Loucy (cell line): ENCODE measurements around the gene SLAMF6.
A peak's percentile ranks its signal among the peaks of the same experiment; 100 is the strongest.

Source experiments
- H2AFZ ChIP-seq: fragments of 200-600 bp; sonication (generic); 2 replicates; pipeline ENCODE4 v1.6.0; 2016; ENCODE audit warnings: antibody characterized with exemption, mild to moderate bottlenecking, low read length, moderate library complexity
- H3F3A ChIP-seq: fragments of 200-600 bp; 2 replicates; pipeline ENCODE4 v1.6.0; 2016; ENCODE audit warnings: antibody characterized with exemption, low read depth, mild to moderate bottlenecking
- H3K27me3 ChIP-seq: fragments of 200-600 bp; sonication (generic); 2 replicates; pipeline ENCODE4 v1.6.1; 2014; ENCODE audit warnings: low read length, mild to moderate bottlenecking; ENCODE audit not compliant: insufficient read depth, poor library complexity, severe bottlenecking
- H3K36me3 ChIP-seq: fragments of 200-600 bp; sonication (generic); 2 replicates; pipeline ENCODE4 v1.6.1; 2016; ENCODE audit warnings: low read length; ENCODE audit not compliant: insufficient read depth
- H3K4me1 ChIP-seq: fragments of 200-600 bp; sonication (generic); 2 replicates; pipeline ENCODE4 v1.5.1; 2014; ENCODE audit warnings: low read length, mild to moderate bottlenecking; ENCODE audit not compliant: insufficient read depth, poor library complexity, severe bottlenecking
- H3K4me2 ChIP-seq: fragments of 200-600 bp; sonication (generic); 2 replicates; pipeline ENCODE4 v1.6.0; 2014; ENCODE audit warnings: antibody characterized with exemption, low read length, low read depth, mild to moderate bottlenecking; ENCODE audit not compliant: poor library complexity, severe bottlenecking
- H3K4me3 ChIP-seq: fragments of 200-600 bp; sonication (generic); 2 replicates; pipeline ENCODE4 v1.5.1; 2014; ENCODE audit warnings: low read length, mild to moderate bottlenecking, mixed read lengths; ENCODE audit not compliant: poor library complexity, severe bottlenecking
- H3K79me2 ChIP-seq: fragments of 200-600 bp; sonication (generic); 2 replicates; pipeline ENCODE4 v1.6.1; 2014; ENCODE audit warnings: low read length; ENCODE audit not compliant: insufficient read depth
- H3K9ac ChIP-seq: fragments of 200-600 bp; sonication (generic); 2 replicates; pipeline ENCODE4 v1.6.0; 2014; ENCODE audit warnings: mild to moderate bottlenecking, low read depth, low read length, moderate library complexity; ENCODE audit not compliant: poor library complexity, severe bottlenecking
- H3K9me2 ChIP-seq: fragments of 200-600 bp; sonication (generic); replicated peaks from 2 replicates; pipeline ENCODE4 v1.6.1; 2016; ENCODE audit warnings: low read depth, low read length, mixed read lengths
- H3K9me3 ChIP-seq: fragments of 200-600 bp; sonication (generic); 2 replicates; pipeline ENCODE4 v1.6.1; 2014; ENCODE audit warnings: mild to moderate bottlenecking, antibody characterized with exemption, low read length, low read depth; ENCODE audit not compliant: insufficient read depth
- H4K20me1 ChIP-seq: fragments of 200-600 bp; sonication (generic); 2 replicates; pipeline ENCODE4 v1.6.0; 2014; ENCODE audit warnings: antibody characterized with exemption, low read length, mild to moderate bottlenecking; ENCODE audit not compliant: insufficient read depth, poor library complexity, severe bottlenecking
- EZH2phosphoT487 ChIP-seq: fragments of 200-600 bp; IDR thresholded peaks from 2 replicates; pipeline ENCODE4 v1.6.1; 2018; ENCODE audit warnings: antibody characterized with exemption, mild to moderate bottlenecking, moderate library complexity, borderline replicate concordance
- TF ChIP-seq, protein P1 (sequence below): fragments of 200-600 bp; sonication (generic); conservative IDR thresholded peaks from 2 replicates; pipeline ENCODE4 v1.5.1; 2014; ENCODE audit warnings: mild to moderate bottlenecking, antibody characterized with exemption, low read length

Gene SLAMF6

DNA sequence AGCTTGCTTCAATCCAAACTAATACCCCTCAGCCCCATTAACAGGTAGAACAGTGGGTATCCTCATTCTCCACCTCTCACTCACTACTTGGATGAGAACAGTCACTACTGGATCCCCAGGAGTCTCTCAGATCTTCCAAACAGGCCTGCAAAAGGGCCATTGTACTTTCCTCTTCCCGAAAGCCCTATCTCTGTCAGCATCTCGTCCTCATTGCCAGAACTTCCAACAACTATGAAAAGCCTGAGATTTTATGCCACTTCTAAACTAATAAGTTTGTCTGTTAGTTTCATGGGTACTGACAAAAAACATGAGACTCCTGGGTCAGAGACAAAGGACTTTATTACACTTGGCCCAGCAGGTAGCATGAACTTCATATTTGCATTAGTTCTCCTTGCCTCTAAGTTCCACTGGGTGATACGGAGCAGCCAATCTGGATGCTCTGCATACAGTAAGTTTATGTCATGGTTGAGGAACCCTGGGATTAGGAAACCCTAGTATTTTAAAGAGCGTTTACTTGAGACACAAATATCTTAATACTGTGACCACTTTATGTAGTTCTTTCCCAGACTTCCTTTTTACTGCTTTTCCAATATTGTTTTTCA lies 84.6 kb downstream of the SLAMF6 start:
- 0 out of 2 replicates have a peak, but pooled peaks cover 3% of the 10 kb centered on the region for H3K9me3 ChIP-seq
- H3K4me2 ChIP-seq: peak overlapping the region; percentile 43
- H3K27me3 ChIP-seq: no peaks in the 10 kb centered on the region
- H3K9ac ChIP-seq: no peak overlapping the region
- TF ChIP-seq, protein P1, sequence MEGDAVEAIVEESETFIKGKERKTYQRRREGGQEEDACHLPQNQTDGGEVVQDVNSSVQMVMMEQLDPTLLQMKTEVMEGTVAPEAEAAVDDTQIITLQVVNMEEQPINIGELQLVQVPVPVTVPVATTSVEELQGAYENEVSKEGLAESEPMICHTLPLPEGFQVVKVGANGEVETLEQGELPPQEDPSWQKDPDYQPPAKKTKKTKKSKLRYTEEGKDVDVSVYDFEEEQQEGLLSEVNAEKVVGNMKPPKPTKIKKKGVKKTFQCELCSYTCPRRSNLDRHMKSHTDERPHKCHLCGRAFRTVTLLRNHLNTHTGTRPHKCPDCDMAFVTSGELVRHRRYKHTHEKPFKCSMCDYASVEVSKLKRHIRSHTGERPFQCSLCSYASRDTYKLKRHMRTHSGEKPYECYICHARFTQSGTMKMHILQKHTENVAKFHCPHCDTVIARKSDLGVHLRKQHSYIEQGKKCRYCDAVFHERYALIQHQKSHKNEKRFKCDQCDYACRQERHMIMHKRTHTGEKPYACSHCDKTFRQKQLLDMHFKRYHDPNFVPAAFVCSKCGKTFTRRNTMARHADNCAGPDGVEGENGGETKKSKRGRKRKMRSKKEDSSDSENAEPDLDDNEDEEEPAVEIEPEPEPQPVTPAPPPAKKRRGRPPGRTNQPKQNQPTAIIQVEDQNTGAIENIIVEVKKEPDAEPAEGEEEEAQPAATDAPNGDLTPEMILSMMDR: no peak
- TF ChIP-seq EZH2phosphoT487: no peak
- no peaks in the 10 kb centered on the region for H4K20me1 ChIP-seq
- no peaks in the 10 kb centered on the region for H3K79me2 ChIP-seq
- H3K36me3 ChIP-seq: no peaks in the 10 kb centered on the region
- H3F3A ChIP-seq: no peaks in the 10 kb centered on the region
- no peak overlapping the region for H3K4me3 ChIP-seq
- no peaks in the 10 kb centered on the region for H3K4me1 ChIP-seq
- peak overlapping the region; percentile 68 for H2AFZ ChIP-seq
- no peaks in the 10 kb centered on the region for H3K9me2 ChIP-seq

DNA sequence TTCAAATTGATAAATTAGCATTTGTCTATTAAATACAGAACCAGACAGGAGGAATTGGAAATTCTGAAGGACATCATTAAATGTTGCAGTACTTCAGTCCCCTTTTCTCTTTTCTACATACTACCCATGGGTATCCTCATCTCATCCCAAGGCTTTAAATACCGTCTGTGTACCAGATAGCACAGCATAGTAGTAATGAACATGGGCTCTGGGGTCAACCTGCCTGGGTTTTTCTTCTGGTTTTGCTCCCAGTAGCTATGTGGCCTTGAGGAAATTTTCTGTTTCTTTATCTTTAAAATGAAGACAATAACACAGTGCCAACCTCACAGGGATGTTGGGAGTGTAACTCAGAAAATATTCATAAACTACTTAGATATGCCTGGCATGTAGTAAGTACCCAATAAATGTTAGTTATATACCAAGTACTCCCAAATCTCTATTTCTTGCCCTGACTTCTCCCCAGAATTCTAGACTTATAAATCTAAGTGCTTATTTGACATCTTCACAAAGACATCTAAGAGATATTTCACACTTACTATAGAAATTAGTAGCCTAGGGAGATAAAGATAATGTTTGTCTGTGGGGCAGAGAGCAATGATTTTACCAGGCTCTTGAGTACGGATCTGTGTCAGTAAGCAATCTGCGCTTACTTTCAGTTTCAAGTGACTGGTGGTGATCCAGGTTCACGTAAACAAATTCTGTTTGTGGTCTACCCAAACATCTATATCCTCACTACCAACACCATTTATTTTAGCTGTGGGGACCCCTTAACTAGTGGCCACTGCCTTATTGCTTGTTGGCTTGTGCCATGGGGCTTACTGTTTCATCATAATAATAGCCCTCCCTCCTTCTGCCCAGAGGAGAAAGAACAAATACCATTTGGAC lies 85.4 kb downstream of the SLAMF6 start:
- Histone ChIP-seq H4K20me1 (no peaks in the 10 kb centered on the region), H3F3A (no peaks in the 10 kb centered on the region), H3K27me3 (no peaks in the 10 kb centered on the region), H3K9ac (no peak overlapping the region), H3K9me2 (no peaks in the 10 kb centered on the region), H3K4me3 (no peak overlapping the region), H2AFZ (peak overlapping the region; percentile 68), H3K79me2 (no peaks in the 10 kb centered on the region), H3K4me2 (peak overlapping the region; percentile 43), H3K36me3 (no peaks in the 10 kb centered on the region), H3K9me3 (0 out of 2 replicates have a peak, but pooled peaks cover 3% of the 10 kb centered on the region), H3K4me1 (peaks cover 1% of the 10 kb centered on the region)
- TF ChIP-seq EZH2phosphoT487: no peak
- TF ChIP-seq, protein P1: no peak

DNA sequence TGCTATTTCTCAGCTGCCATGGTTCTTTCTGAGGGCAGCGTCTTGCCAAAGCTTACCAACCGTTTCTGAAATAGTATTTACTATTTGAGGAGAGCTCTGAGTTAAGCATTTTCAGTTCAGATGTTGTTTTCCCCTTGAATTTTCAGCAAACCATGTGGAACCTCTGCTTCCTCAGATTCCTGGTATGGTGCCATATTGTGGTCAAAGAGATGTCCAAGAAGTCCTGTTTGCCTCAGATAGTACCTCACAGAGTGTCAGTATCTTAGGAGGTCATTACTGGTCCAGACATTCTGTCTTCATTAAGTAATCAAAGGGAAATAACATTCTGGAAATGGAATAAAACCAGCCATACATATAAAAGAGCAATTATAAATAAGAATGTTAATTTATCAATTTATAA lies 86.1 kb downstream of the SLAMF6 start:
- TF ChIP-seq, protein P1: no peak
- TF ChIP-seq EZH2phosphoT487: no peak
- Histone ChIP-seq H3K27me3 (no peaks in the 10 kb centered on the region), H3F3A (no peaks in the 10 kb centered on the region), H3K36me3 (no peaks in the 10 kb centered on the region), H3K9me2 (no peaks in the 10 kb centered on the region), H3K9me3 (0 out of 2 replicates have a peak, but pooled peaks cover 3% of the 10 kb centered on the region), H3K4me3 (no peak overlapping the region), H3K9ac (no peak overlapping the region), H3K79me2 (no peaks in the 10 kb centered on the region), H2AFZ (no peak overlapping the region), H3K4me2 (no peak overlapping the region), H3K4me1 (peaks cover 7% of the 10 kb centered on the region), H4K20me1 (no peaks in the 10 kb centered on the region)
